SK-N-SH (cell line): ENCODE measurements around the gene DPYSL5. TPM values are rescaled to one million over a fixed set of nuclear protein-coding genes. Genes with fewer than 3 reads are reported as not detected.

Source experiments
- CTCF ChIA-PET: fragments of 300-600, 350-600 bp; formaldehyde crosslinking; extraction: SDS; loops from one replicate; lab custom pipeline; 2021; lab: Yijun Ruan, JAX
- POLR2A ChIA-PET: fragments of 350-600 bp; sonication (Branson Sonifier 250); formaldehyde crosslinking; extraction: SDS; loops from one replicate; lab custom pipeline; 2020; ENCODE audit warnings: antibody characterized with exemption, inconsistent platforms; lab: Yijun Ruan, JAX
- DNase-seq: peaks from one replicate; pipeline ENCODE4 v3.0.0; 2012
- H2AFZ ChIP-seq: fragments of 200-600 bp; sonication (generic); 2 replicates; pipeline ENCODE4 v1.8.1; 2016; ENCODE audit warnings: antibody characterized with exemption, mild to moderate bottlenecking, low read depth
- H3F3A ChIP-seq: fragments of 200-600 bp; sonication (generic); replicated peaks from 2 replicates; pipeline ENCODE3; 2016; ENCODE audit warnings: antibody characterized with exemption, mild to moderate bottlenecking; ENCODE audit not compliant: insufficient read depth
- H3K27ac ChIP-seq, 2 experiments: fragments of 200-500 bp in 1 of 2; fragments of 200-600 bp in 1 of 2; sonication (Bioruptor generic) in 1 of 2; sonication (generic), shearing (Covaris generic) in 1 of 2; 2 replicates each; pipeline versions ENCODE4 v1.5.1 to v1.6.1; 2014 to 2016; ENCODE audit warnings: low read depth in 2 of 2, inconsistent platforms in 1 of 2, low read length in 1 of 2, mild to moderate bottlenecking in 1 of 2, mixed read lengths in 1 of 2
- H3K27me3 ChIP-seq: fragments of 200-600 bp; sonication (generic), shearing (Covaris generic); 2 replicates; pipeline ENCODE4 v1.6.1; 2016; ENCODE audit warnings: mixed run types; ENCODE audit not compliant: insufficient read depth
- H3K36me3 ChIP-seq, 2 experiments: fragments of 200-500 bp in 1 of 2; fragments of 200-600 bp in 1 of 2; sonication (Bioruptor generic) in 1 of 2; sonication (generic) in 1 of 2; replicated peaks in 1 of 2; 2 replicates each; pipeline versions ENCODE3 to v1.5.1; 2014 to 2016; ENCODE audit warnings: low read length in 1 of 2, mild to moderate bottlenecking in 1 of 2; ENCODE audit not compliant: insufficient read depth in 2 of 2, control insufficient read depth in 1 of 2
- H3K4me1 ChIP-seq, 2 experiments: fragments of 200-500 bp in 1 of 2; fragments of 200-600 bp in 1 of 2; sonication (Bioruptor generic) in 1 of 2; sonication (generic), shearing (Covaris generic) in 1 of 2; 2 replicates each; pipeline versions ENCODE4 v1.5.1 to v1.6.1; 2014 to 2016; ENCODE audit warnings: low read depth in 1 of 2, low read length in 1 of 2, mixed run types in 1 of 2; ENCODE audit not compliant: insufficient read depth in 2 of 2, control insufficient read depth in 1 of 2
- H3K4me2 ChIP-seq: fragments of 200-600 bp; sonication (generic), shearing (Covaris generic); 2 replicates; pipeline ENCODE4 v1.6.1; 2017; ENCODE audit warnings: mixed run types
- H3K4me3 ChIP-seq, 2 experiments: fragments of 200-500 bp in 1 of 2; fragments of 200-600 bp in 1 of 2; sonication (Bioruptor generic) in 1 of 2; sonication (generic), shearing (Covaris generic) in 1 of 2; 2 replicates each; pipeline versions ENCODE4 v1.5.1 to v1.8.1; 2014 to 2016; ENCODE audit warnings: low read depth in 2 of 2, inconsistent platforms in 1 of 2, low read length in 1 of 2, mild to moderate bottlenecking in 1 of 2, mixed read lengths in 1 of 2, moderate library complexity in 1 of 2
- H3K79me2 ChIP-seq: fragments of 200-600 bp; sonication (generic); 2 replicates; pipeline ENCODE4 v1.8.1; 2017; ENCODE audit warnings: mild to moderate bottlenecking; ENCODE audit not compliant: insufficient read depth
- H3K9ac ChIP-seq: fragments of 200-600 bp; sonication (generic); 2 replicates; pipeline ENCODE4 v1.6.1; 2017; ENCODE audit warnings: mixed run types
- H3K9me2 ChIP-seq: fragments of 200-600 bp; sonication (generic); 2 replicates; pipeline ENCODE4 v1.6.1; 2017; ENCODE audit warnings: mixed run types
- H3K9me3 ChIP-seq: fragments of 200-600 bp; sonication (generic); 2 replicates; pipeline ENCODE4 v1.6.1; 2017; ENCODE audit warnings: mixed run types, mild to moderate bottlenecking, moderate library complexity
- H4K20me1 ChIP-seq: fragments of 200-600 bp; sonication (generic); 2 replicates; pipeline ENCODE4 v1.6.1; 2017; ENCODE audit warnings: mild to moderate bottlenecking, mixed run types; ENCODE audit not compliant: insufficient read depth
- ELF1 ChIP-seq: IDR thresholded peaks from 2 replicates; pipeline ENCODE4 v1.4.0; 2012
- JUND ChIP-seq: IDR thresholded peaks from 2 replicates; pipeline ENCODE4 v1.4.0; 2012
- RAD21 ChIP-seq: IDR thresholded peaks from 2 replicates; pipeline ENCODE4 v1.6.1; 2012; ENCODE audit warnings: mild to moderate bottlenecking, low read length
- SIN3A ChIP-seq: IDR thresholded peaks from 2 replicates; pipeline ENCODE4 v1.6.1; 2012; ENCODE audit warnings: low read depth, mild to moderate bottlenecking, low read length, moderate library complexity, borderline replicate concordance
- SMC3 ChIP-seq: IDR thresholded peaks from 2 replicates; pipeline ENCODE4 v1.6.1; 2012; ENCODE audit warnings: low read depth, low read length, improper control_type of control experiment
- TCF12 ChIP-seq: IDR thresholded peaks from 2 replicates; pipeline ENCODE4 v1.4.0; 2012
- TEAD4 ChIP-seq: IDR thresholded peaks from 2 replicates; pipeline ENCODE4 v1.4.0; 2012; ENCODE audit warnings: mild to moderate bottlenecking, borderline replicate concordance; ENCODE audit not compliant: insufficient read depth
- WGBS: methylation state at CpG from one replicate; pipeline ENCODE4 v1.1.6; 2017; ENCODE audit warnings: low lambda C conversion rate; 5-methylcytosine and 5-hydroxymethylcytosine counted together
- polyA plus RNA-seq, 3 experiments: library from polyadenylated mRNA; depleted of rRNA; stranded (reverse); fragments of >200 nt; gene quantifications; 2 replicates each; pipeline ENCODE4 v1.2.3, GENCODE V29; 2012
- TF ChIP-seq, protein P1 (sequence below): fragments of 200-600 bp; sonication (generic); IDR thresholded peaks from 2 replicates; pipeline ENCODE4 v1.6.1; 2017; ENCODE audit warnings: antibody characterized with exemption, mild to moderate bottlenecking, moderate library complexity
- TF ChIP-seq, protein P2 (sequence below): fragments of 150-350 bp; IDR thresholded peaks from 2 replicates; pipeline ENCODE4 v1.6.1; 2017; ENCODE audit warnings: antibody characterized with exemption, low read length, low read depth, borderline replicate concordance

DPYSL5 gene
- polyA plus RNA-seq, 1 of the 3 experiments (the other 2 are of a cell fraction) = 0.79 TPM

DNA sequence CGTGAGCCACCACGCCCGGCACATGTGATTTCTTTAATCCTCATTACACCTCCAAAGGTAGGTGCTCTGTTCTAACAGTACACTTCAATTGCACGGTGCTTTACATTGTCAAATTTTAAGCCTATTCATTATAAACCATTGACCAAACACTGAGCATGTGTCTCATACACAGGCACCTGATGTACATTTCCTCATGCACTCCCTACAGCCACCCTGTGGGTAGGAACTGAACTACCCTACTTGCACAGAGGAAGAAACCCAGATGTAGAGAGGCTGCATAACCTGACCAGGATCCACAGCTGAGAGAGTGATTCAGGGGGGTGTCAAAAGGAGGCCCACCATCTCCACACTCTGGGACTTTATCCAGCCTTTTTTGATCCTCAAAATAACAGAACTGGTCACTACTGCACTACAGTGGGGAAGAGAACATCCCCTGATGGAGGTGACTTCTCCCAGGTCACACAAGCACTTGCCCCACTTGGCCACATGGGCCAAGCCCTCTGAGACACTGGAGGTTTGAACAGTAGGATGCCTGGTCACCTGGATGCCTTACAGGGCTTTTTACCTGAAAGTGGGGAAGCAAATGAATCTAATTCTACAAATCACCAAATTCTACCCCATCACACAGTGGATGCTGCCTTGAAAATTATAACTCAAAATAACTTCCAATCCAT, 6.9 kb upstream of the DPYSL5 start:
- Histone ChIP-seq H3K36me3 (no peaks in the 10 kb centered on the region), H3K9me2 (no peaks in the 10 kb centered on the region), H2AFZ (no peak overlapping the region), H4K20me1 (no peaks in the 10 kb centered on the region), H3K4me3 (no peak overlapping the region), H3K27ac (no peak overlapping the region), H3K4me1 (peaks cover 0 to 1% of the 10 kb centered on the region in 2 experiments; a peak in 1 of 4 replicates), H3F3A (no peaks in the 10 kb centered on the region), H3K4me2 (no peak overlapping the region), H3K9me3 (no peaks in the 10 kb centered on the region), H3K27me3 (peaks cover 52% of the 10 kb centered on the region), H3K79me2 (no peaks in the 10 kb centered on the region), H3K9ac (no peak overlapping the region)
- WGBS = 73% methylated on average over 4 of the region's 4 CpGs
- TF ChIP-seq SMC3 (peak; percentile 16; the same call in 1 of the 2 replicates), JUND (no peak), RAD21 (peak; percentile 40), ELF1 (no peak)
- TF ChIP-seq, protein P1, sequence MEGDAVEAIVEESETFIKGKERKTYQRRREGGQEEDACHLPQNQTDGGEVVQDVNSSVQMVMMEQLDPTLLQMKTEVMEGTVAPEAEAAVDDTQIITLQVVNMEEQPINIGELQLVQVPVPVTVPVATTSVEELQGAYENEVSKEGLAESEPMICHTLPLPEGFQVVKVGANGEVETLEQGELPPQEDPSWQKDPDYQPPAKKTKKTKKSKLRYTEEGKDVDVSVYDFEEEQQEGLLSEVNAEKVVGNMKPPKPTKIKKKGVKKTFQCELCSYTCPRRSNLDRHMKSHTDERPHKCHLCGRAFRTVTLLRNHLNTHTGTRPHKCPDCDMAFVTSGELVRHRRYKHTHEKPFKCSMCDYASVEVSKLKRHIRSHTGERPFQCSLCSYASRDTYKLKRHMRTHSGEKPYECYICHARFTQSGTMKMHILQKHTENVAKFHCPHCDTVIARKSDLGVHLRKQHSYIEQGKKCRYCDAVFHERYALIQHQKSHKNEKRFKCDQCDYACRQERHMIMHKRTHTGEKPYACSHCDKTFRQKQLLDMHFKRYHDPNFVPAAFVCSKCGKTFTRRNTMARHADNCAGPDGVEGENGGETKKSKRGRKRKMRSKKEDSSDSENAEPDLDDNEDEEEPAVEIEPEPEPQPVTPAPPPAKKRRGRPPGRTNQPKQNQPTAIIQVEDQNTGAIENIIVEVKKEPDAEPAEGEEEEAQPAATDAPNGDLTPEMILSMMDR = peak; percentile 14; the same call in 1 of the 2 replicates
- CTCF ChIA-PET = interaction anchor here (1.1 to 19.4 kb wide), 4 partner anchors 76 to 171 kb away, joined by 3 to 779 read pairs (median 532); no protein-coding TSS in a partner anchor
- DNase-seq = peak; percentile 54
- POLR2A ChIA-PET = no interaction called here

DNA sequence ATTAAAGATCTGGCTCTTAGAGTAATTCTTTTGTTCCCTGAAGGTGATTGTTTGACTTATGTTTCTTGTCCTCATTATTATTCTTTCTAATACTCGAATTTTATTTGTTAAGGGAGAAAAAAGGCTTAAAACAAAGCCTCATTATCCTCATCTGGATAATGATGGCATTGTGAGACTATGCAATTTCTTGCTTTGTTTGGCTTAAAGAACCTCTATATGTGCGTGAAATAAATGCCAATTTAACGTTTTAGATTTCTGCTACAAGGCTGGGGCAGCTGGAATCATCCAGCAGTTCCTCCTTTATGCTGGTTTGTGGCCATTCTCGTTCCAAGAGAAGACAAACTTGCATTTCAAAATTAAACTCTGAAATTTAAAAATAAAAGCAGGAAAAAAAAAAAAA, 4.9 kb upstream of the DPYSL5 start:
- Histone ChIP-seq H3K9me2 (no peaks in the 10 kb centered on the region), H3K9me3 (no peaks in the 10 kb centered on the region), H3K79me2 (no peaks in the 10 kb centered on the region), H2AFZ (no peak overlapping the region)
- POLR2A ChIA-PET = no interaction called here
- TF ChIP-seq, protein P1 = no peak
- TF ChIP-seq TCF12 (no peak), TEAD4 (no peak), SIN3A (no peak)
- TF ChIP-seq, protein P2, sequence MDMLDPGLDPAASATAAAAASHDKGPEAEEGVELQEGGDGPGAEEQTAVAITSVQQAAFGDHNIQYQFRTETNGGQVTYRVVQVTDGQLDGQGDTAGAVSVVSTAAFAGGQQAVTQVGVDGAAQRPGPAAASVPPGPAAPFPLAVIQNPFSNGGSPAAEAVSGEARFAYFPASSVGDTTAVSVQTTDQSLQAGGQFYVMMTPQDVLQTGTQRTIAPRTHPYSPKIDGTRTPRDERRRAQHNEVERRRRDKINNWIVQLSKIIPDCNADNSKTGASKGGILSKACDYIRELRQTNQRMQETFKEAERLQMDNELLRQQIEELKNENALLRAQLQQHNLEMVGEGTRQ = no peak
- TF ChIP-seq, all 33 proteins: peak for 0
- no peaks in the 10 kb centered on the region for H3K36me3 ChIP-seq
- CTCF ChIA-PET = interaction anchor here (0.6 to 19.4 kb wide), 5 partner anchors 74 to 247 kb away, joined by 3 to 779 read pairs (median 388); no protein-coding TSS in a partner anchor
- DNase-seq = no peak
- no peaks in the 10 kb centered on the region for H4K20me1 ChIP-seq
- H3K4me1 ChIP-seq = peaks cover 0 to 11% of the 10 kb centered on the region in 2 experiments; a peak in 1 of 4 replicates
- no peak overlapping the region for H3K27ac ChIP-seq
- H3K27me3 ChIP-seq = peaks cover 66% of the 10 kb centered on the region
- 20% methylated on average over 4 of the region's 4 CpGs for whole genome bisulfite sequencing
- no peak overlapping the region for H3K9ac ChIP-seq
- H3F3A ChIP-seq = peaks cover 4% of the 10 kb centered on the region
- H3K4me3 ChIP-seq = no peak overlapping the region
- no peak overlapping the region for H3K4me2 ChIP-seq
